GM12875 (cell line): ENCODE measurements around the gene DYNC1I1.

Experiments
- H3K4me3 ChIP-seq: one replicate; pipeline ENCODE4 v1.5.1; 2011; ENCODE audit warnings: low read depth, low read length, control low read depth
- CTCF ChIP-seq: IDR thresholded peaks from 2 replicates; pipeline ENCODE4 v1.5.1; 2011; ENCODE audit warnings: low read depth, mild to moderate bottlenecking, control low read depth, inconsistent platforms, low read length, moderate library complexity, borderline replicate concordance; ENCODE audit not compliant: insufficient read depth

Gene DYNC1I1

GRCh38 chr7:96100737-96101136, 328.4 kb downstream of the DYNC1I1 start:
- H3K4me3 ChIP-seq, result no peak overlapping the region
- TF ChIP-seq CTCF, result no peak

GRCh38 chr7:96102096-96102811, 329.9 kb downstream of the DYNC1I1 start:
- no peak overlapping the region for H3K4me3 ChIP-seq
- no peak for TF ChIP-seq CTCF

- no peak overlapping the region for H3K4me3 ChIP-seq
- TF ChIP-seq CTCF, result no peak
Observed at GRCh38 chr7:96104984-96105383, 332.6 kb downstream of the DYNC1I1 start.

- no peak overlapping the region for H3K4me3 ChIP-seq
- no peak for TF ChIP-seq CTCF
Observed at GRCh38 chr7:96111405-96111804, 339.1 kb downstream of the DYNC1I1 start.

- no peak overlapping the region for H3K4me3 ChIP-seq
- no peak for TF ChIP-seq CTCF
Observed at GRCh38 chr7:96114190-96114589, 341.8 kb downstream of the DYNC1I1 start.

- no peak overlapping the region for H3K4me3 ChIP-seq
- no peak for TF ChIP-seq CTCF
Observed at GRCh38 chr7:96116173-96116572, 343.8 kb downstream of the DYNC1I1 start.

GRCh38 chr7:96118449-96119001, 346.2 kb downstream of the DYNC1I1 start:
- TF ChIP-seq CTCF, result no peak

More at GRCh38 chr7:96118449-96119001, 346.2 kb downstream of the DYNC1I1 start:
- H3K4me3 ChIP-seq, result no peak overlapping the region
